Neural crest cell (in vitro differentiated cells): ENCODE data around the gene TBC1D10A. TPM values are rescaled to one million over a fixed set of nuclear protein-coding genes. Genes with fewer than 3 reads are reported as not detected.

Source experiments
- DNase-seq: peaks from one replicate; pipeline ENCODE4 v3.0.0; 2021; ENCODE audit warnings: low read depth, mixed read lengths, low spot score
- H3K27ac Mint-ChIP-seq: one replicate; pipeline ENCODE4 v1.8.0; 2021; ENCODE audit warnings: mild to moderate bottlenecking, mixed read lengths; ENCODE audit not compliant: unreplicated experiment
- H3K27me3 Mint-ChIP-seq: 2 replicates; pipeline ENCODE4 v1.8.0; 2021; ENCODE audit warnings: low read depth, mild to moderate bottlenecking, mixed read lengths
- H3K36me3 Mint-ChIP-seq: 2 replicates; pipeline ENCODE4 v1.8.0; 2021; ENCODE audit warnings: low read depth, mild to moderate bottlenecking, mixed read lengths
- H3K4me1 Mint-ChIP-seq: 2 replicates; pipeline ENCODE4 v1.8.0; 2021; ENCODE audit warnings: mixed read lengths
- H3K4me3 Mint-ChIP-seq: one replicate; pipeline ENCODE4 v1.8.0; 2021; ENCODE audit warnings: mild to moderate bottlenecking, mixed read lengths
- H3K9me3 Mint-ChIP-seq: 2 replicates; pipeline ENCODE4 v1.8.0; 2021; ENCODE audit warnings: mixed read lengths
- CTCF ChIP-seq: fragments of 200-600 bp; sonication (generic); conservative IDR thresholded peaks from 2 replicates; pipeline ENCODE4 v1.5.0; 2021; ENCODE audit warnings: antibody characterized with exemption, mild to moderate bottlenecking
- total RNA-seq: library from RNA; stranded (reverse); gene quantifications from 2 replicates; pipeline ENCODE4 v1.2.1, GENCODE V29; 2021

The TBC1D10A gene
- total RNA-seq, 1 donor from 2014 or later = 8.5 TPM

GRCh38 chr22:30296833-30297232 is 29.9 kb downstream of the TBC1D10A start:
- H3K27ac Mint-ChIP-seq = no peak overlapping the region
- no peaks in the 10 kb centered on the region for H3K36me3 Mint-ChIP-seq
- H3K27me3 Mint-ChIP-seq = no peaks in the 10 kb centered on the region
- H3K4me3 Mint-ChIP-seq = no peak overlapping the region
- no peaks in the 10 kb centered on the region for H3K9me3 Mint-ChIP-seq
- TF ChIP-seq CTCF = no peak
- DNase-seq = no peak
- H3K4me1 Mint-ChIP-seq = no peaks in the 10 kb centered on the region

GRCh38 chr22:30296324-30296723 is 30.4 kb downstream of the TBC1D10A start:
- Mint-ChIP-seq H3K36me3 (no peaks in the 10 kb centered on the region), H3K9me3 (no peaks in the 10 kb centered on the region), H3K27me3 (no peaks in the 10 kb centered on the region), H3K4me3 (no peak overlapping the region), H3K4me1 (no peaks in the 10 kb centered on the region), H3K27ac (no peak overlapping the region)
- TF ChIP-seq CTCF = no peak
- no peak for DNase-seq

GRCh38 chr22:30295576-30295975 is 31.2 kb downstream of the TBC1D10A start:
- Mint-ChIP-seq H3K36me3 (no peaks in the 10 kb centered on the region), H3K4me3 (no peak overlapping the region), H3K9me3 (no peaks in the 10 kb centered on the region), H3K4me1 (no peaks in the 10 kb centered on the region), H3K27ac (no peak overlapping the region), H3K27me3 (no peaks in the 10 kb centered on the region)
- TF ChIP-seq CTCF = no peak
- no peak for DNase-seq

GRCh38 chr22:30294830-30295229 is 31.9 kb downstream of the TBC1D10A start:
- Mint-ChIP-seq H3K27me3 (no peaks in the 10 kb centered on the region), H3K4me1 (peaks cover 4% of the 10 kb centered on the region), H3K27ac (no peak overlapping the region), H3K36me3 (no peaks in the 10 kb centered on the region), H3K9me3 (no peaks in the 10 kb centered on the region), H3K4me3 (no peak overlapping the region)
- DNase-seq = no peak
- TF ChIP-seq CTCF = no peak

GRCh38 chr22:30294066-30294465 is 32.7 kb downstream of the TBC1D10A start:
- no peaks in the 10 kb centered on the region for H3K36me3 Mint-ChIP-seq
- DNase-seq = no peak
- H3K4me1 Mint-ChIP-seq = peaks cover 6% of the 10 kb centered on the region

More at GRCh38 chr22:30294066-30294465, 32.7 kb downstream of the TBC1D10A start:
- no peak overlapping the region for H3K4me3 Mint-ChIP-seq
- no peaks in the 10 kb centered on the region for H3K9me3 Mint-ChIP-seq
- H3K27ac Mint-ChIP-seq = peak overlapping the region; percentile 43
- no peaks in the 10 kb centered on the region for H3K27me3 Mint-ChIP-seq
- TF ChIP-seq CTCF = no peak
